GM23248 (cell line): Measurements from ENCODE around the gene PGAP6. TPM values are rescaled to one million over a fixed set of nuclear protein-coding genes. Genes with fewer than 3 reads are reported as not detected.

Source experiments
- DNase-seq: peaks from one replicate; pipeline ENCODE4 v3.0.0-alpha.2; 2015
- H2AFZ ChIP-seq: fragments of 200-600 bp; sonication (generic); 2 replicates; pipeline ENCODE4 v1.6.1; 2016; ENCODE audit warnings: antibody characterized with exemption
- H3F3A ChIP-seq: fragments of 200-600 bp; sonication (generic); 2 replicates; pipeline ENCODE4 v1.6.1; 2016; ENCODE audit warnings: mild to moderate bottlenecking, antibody characterized with exemption, mixed run types; ENCODE audit not compliant: insufficient read depth
- H3K27ac ChIP-seq: fragments of 200-600 bp; sonication (generic); 2 replicates; pipeline ENCODE4 v1.5.1; 2016; ENCODE audit warnings: mild to moderate bottlenecking
- H3K27me3 ChIP-seq: fragments of 200-600 bp; sonication (generic); replicated peaks from 2 replicates; pipeline ENCODE4 v1.6.1; 2016; ENCODE audit warnings: mild to moderate bottlenecking; ENCODE audit not compliant: insufficient read depth
- H3K36me3 ChIP-seq: fragments of 200-600 bp; sonication (generic); 2 replicates; pipeline ENCODE4 v1.6.1; 2016; ENCODE audit warnings: low read depth, mild to moderate bottlenecking
- H3K4me1 ChIP-seq: fragments of 200-600 bp; sonication (generic); 2 replicates; pipeline ENCODE4 v1.6.1; 2016; ENCODE audit warnings: mild to moderate bottlenecking; ENCODE audit not compliant: insufficient read depth
- H3K4me2 ChIP-seq: fragments of 200-600 bp; sonication (generic); one replicate; pipeline ENCODE4 v1.6.1; 2016; ENCODE audit warnings: mild to moderate bottlenecking; ENCODE audit not compliant: unreplicated experiment
- H3K4me3 ChIP-seq: fragments of 200-600 bp; sonication (generic); 2 replicates; pipeline ENCODE4 v1.5.1; 2016; ENCODE audit warnings: mild to moderate bottlenecking
- H3K79me2 ChIP-seq: fragments of 200-600 bp; sonication (generic); 2 replicates; pipeline ENCODE4 v1.6.1; 2016; ENCODE audit warnings: mild to moderate bottlenecking; ENCODE audit not compliant: insufficient read depth
- H3K9ac ChIP-seq: fragments of 200-600 bp; sonication (generic); 2 replicates; pipeline ENCODE4 v1.6.1; 2016; ENCODE audit warnings: mild to moderate bottlenecking
- H3K9me2 ChIP-seq: fragments of 200-600 bp; sonication (generic); 2 replicates; pipeline ENCODE4 v1.6.1; 2016; ENCODE audit warnings: mixed run types, mild to moderate bottlenecking, moderate library complexity; ENCODE audit not compliant: insufficient read depth
- H3K9me3 ChIP-seq: fragments of 200-600 bp; sonication (generic); one replicate; pipeline ENCODE4 v1.6.1; 2017; ENCODE audit warnings: low read depth
- H4K20me1 ChIP-seq: fragments of 200-600 bp; sonication (generic); 2 replicates; pipeline ENCODE4 v1.6.0; 2016; ENCODE audit not compliant: insufficient read depth
- EZH2 ChIP-seq: fragments of 200-600 bp; sonication (generic); IDR thresholded peaks from 2 replicates; pipeline ENCODE4 v1.6.1; 2018; ENCODE audit warnings: antibody characterized with exemption, mild to moderate bottlenecking; ENCODE audit not compliant: insufficient read depth, poor library complexity, severe bottlenecking
- EZH2phosphoT487 ChIP-seq: fragments of 200-600 bp; sonication (generic); IDR thresholded peaks from 2 replicates; pipeline ENCODE4 v1.6.1; 2018; ENCODE audit warnings: antibody characterized with exemption, moderate library complexity, mild to moderate bottlenecking, low read depth; ENCODE audit not compliant: insufficient read depth
- WGBS, 2 experiments: methylation state at CpG; one replicate each; pipeline ENCODE4 v1.1.6; 2015 to 2017; ENCODE audit warnings: low lambda C conversion rate in 2 of 2, low coverage in 1 of 2; ENCODE audit errors: missing lambda C conversion rate in 2 of 2; 5-methylcytosine and 5-hydroxymethylcytosine counted together
- in situ Hi-C: fragments of 300-500 bp; cut with MboI; formaldehyde crosslinking; loops from 2 replicates; pipeline ENCODE4 v1.15.0; 2020
- polyA plus RNA-seq: library from polyadenylated mRNA; unstranded; fragments of >200 nt; fragmentation: Nextera tagmentation; extraction: Ambion mirVana; gene quantifications from 2 replicates; pipeline ENCODE4 v1.2.1, GENCODE V29; 2016
- total RNA-seq: library from RNA; depleted of rRNA; stranded (reverse); fragments of >200 nt; shearing (Covaris generic); gene quantifications from 2 replicates; pipeline ENCODE4 v1.2.3, GENCODE V29; 2014

The PGAP6 gene
- total and polyA plus RNA-seq, 2 experiments from 2014 or later = 16.4 to 78.4 TPM

DNA sequence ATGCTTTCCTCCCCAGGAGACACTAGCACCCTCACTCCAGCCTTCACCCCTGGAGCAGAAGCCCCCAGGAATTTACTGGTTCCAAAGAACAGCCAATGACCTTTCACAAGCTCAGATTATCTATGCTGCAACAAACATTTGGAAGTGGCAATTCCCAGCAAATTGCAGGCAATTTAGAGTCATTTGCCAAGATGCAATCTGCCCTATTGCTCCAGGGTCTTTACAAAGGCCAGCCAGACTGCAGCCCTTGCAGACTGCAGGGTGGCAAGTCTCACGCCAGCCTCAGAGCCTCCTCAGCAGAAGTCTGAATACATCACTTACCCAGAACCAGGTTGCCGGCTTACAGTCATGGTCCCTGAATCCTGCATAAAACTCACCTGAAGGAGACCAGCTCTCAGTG, 51.0 kb downstream of the PGAP6 start:
- H3K4me3 ChIP-seq = no peak overlapping the region
- no peak overlapping the region for H2AFZ ChIP-seq
- H3K27me3 ChIP-seq = no peaks in the 10 kb centered on the region
- in situ Hi-C loops = no loop called here
- H3K79me2 ChIP-seq = peaks cover 98% of the 10 kb centered on the region
- 65 to 73% methylated on average over 2 of the region's 2 CpGs for WGBS, 2 experiments
- no peaks in the 10 kb centered on the region for H3K9me2 ChIP-seq
- H4K20me1 ChIP-seq = peaks cover 7% of the 10 kb centered on the region; the same call in 1 of the 2 replicates
- no peak for TF ChIP-seq EZH2
- TF ChIP-seq EZH2phosphoT487 = no peak
- peaks cover 11% of the 10 kb centered on the region; the same call in 1 of the 2 replicates for H3F3A ChIP-seq
- H3K4me1 ChIP-seq = peaks cover 24% of the 10 kb centered on the region
- H3K4me2 ChIP-seq = no peak overlapping the region
- no peak for DNase-seq
- H3K27ac ChIP-seq = peak overlapping the region; percentile 39
- no peaks in the 10 kb centered on the region for H3K9me3 ChIP-seq
- H3K36me3 ChIP-seq = no peaks in the 10 kb centered on the region
- H3K9ac ChIP-seq = peak overlapping the region; percentile 42

DNA sequence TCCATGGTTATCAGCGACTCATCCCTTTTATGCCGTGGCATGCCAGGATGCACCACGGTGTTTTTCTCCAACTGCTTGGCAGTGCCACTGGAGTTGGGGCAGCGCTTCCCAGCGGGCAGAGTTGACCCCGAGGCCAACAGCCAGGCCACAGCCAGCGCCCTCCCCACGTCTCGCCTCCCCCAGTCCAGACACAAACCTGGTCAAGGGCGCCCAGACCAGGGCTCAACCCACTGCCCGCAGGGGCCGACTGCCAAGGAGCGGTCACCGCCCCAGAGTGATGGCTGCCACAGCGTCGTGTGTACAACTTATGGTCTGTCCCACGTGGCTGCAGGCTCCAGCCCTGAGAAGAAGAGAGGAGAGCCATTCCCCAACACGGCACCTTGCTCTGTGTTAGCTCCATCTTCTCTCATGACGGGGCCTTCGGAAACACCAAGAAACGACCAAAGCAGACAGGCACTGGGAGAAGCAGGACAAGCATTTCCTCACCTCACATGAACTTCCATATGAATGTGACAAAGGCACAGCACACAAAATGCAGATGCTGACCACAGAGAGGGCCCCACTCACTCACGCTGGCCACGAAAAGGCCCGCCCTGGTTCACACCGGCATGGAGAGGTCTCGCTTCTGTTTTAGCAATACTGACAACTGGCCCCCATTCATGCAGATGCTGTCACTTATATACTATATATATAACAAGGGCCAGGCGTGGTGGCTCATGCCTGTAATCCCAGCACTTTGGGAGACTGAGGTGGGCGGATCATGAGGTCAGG, 56.2 kb downstream of the PGAP6 start:
- Histone ChIP-seq H2AFZ (no peak overlapping the region), H3K9ac (no peak overlapping the region), H4K20me1 (peaks cover 8% of the 10 kb centered on the region), H3K27me3 (no peaks in the 10 kb centered on the region), H3K9me2 (no peaks in the 10 kb centered on the region), H3K9me3 (no peaks in the 10 kb centered on the region), H3K79me2 (peaks cover 96% of the 10 kb centered on the region), H3K4me2 (no peak overlapping the region), H3K36me3 (no peaks in the 10 kb centered on the region), H3K4me3 (no peak overlapping the region), H3K4me1 (peaks cover 10% of the 10 kb centered on the region; the same call in 1 of the 2 replicates), H3F3A (peaks cover 8% of the 10 kb centered on the region; the same call in 1 of the 2 replicates), H3K27ac (no peak overlapping the region)
- TF ChIP-seq EZH2 = no peak
- WGBS, 2 experiments = 95 to 96% methylated on average over 28 of the region's 28 CpGs
- in situ Hi-C loops = no loop called here
- DNase-seq = no peak

DNA sequence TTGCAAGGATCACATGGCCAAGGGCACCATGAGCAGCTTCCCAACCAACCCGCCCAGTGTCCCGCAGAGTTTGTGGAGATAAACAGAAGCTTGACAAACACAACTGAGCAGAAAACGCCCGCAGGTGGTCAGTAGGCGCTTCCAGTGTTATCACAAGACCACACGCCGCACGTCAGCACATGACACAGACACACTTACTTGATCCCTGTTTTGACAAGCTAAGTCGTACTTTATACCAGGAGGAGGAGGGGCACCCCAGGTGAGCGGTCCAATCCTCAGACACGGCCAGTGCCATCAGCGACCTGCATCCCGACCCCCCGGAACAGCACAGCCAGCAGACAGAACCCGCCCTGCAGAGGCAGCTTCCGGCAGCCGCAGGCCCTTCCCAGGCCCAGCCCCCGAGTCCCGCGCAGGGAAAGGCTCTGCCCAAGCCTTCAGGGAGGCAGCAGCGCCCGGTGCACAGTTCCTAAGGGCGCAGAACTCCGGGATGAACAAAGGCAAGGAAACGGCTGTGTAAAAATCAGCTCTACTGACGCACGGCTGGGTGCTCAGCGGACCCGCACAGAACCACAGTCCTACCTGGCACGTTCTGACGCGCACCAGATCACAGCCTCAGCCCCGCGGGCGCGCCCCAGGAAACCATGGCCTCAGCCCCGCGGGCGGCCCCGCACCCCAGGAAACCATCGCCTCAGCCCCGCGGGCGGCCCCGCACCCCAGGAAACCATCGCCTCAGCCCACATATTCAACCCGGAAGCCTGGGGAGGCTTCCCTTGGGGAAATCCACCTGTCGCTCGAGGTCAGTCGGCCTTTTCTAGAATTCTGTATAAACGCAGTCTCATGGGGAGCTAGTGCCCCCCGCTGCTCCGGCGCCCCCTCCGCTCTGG, 57.1 kb downstream of the PGAP6 start:
- H3K4me2 ChIP-seq = no peak overlapping the region
- TF ChIP-seq EZH2 = no peak
- no peak for TF ChIP-seq EZH2phosphoT487
- no peaks in the 10 kb centered on the region for H3K36me3 ChIP-seq
- H3K27ac ChIP-seq = no peak overlapping the region
- no peaks in the 10 kb centered on the region for H3K9me3 ChIP-seq
- peaks cover 10% of the 10 kb centered on the region; the same call in 1 of the 2 replicates for H3K4me1 ChIP-seq
- no peak for DNase-seq
- peaks cover 96% of the 10 kb centered on the region for H3K79me2 ChIP-seq
- H3F3A ChIP-seq = peaks cover 7% of the 10 kb centered on the region; the same call in 1 of the 2 replicates
- peaks cover 8% of the 10 kb centered on the region for H4K20me1 ChIP-seq
- no peak overlapping the region for H3K9ac ChIP-seq
- no peaks in the 10 kb centered on the region for H3K9me2 ChIP-seq
- WGBS, 2 experiments = 90 to 92% methylated on average over 40 to 51 of the region's 55 CpGs
- in situ Hi-C loops = no loop called here
- H3K4me3 ChIP-seq = no peak overlapping the region
- no peak overlapping the region for H2AFZ ChIP-seq
- no peaks in the 10 kb centered on the region for H3K27me3 ChIP-seq

DNA sequence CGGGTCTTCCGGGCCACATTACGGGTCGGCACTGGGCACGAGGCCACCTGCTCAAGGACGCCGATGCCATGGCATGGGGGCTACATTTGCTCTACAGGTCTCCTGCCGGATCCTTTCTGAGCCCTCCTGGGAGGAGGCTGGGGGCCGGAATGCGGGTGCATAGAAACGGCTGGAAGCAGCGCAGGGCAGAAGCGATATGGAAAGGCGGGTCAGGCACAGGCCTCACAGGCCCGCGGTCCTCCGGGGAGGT, 57.7 kb downstream of the PGAP6 start:
- no peak overlapping the region for H3K4me3 ChIP-seq
- DNase-seq = no peak
- H3K27me3 ChIP-seq = no peaks in the 10 kb centered on the region
- in situ Hi-C loops = no loop called here
- no peaks in the 10 kb centered on the region for H3K9me2 ChIP-seq
- H3K9me3 ChIP-seq = no peaks in the 10 kb centered on the region
- H3K79me2 ChIP-seq = peaks cover 96% of the 10 kb centered on the region
- H3K9ac ChIP-seq = no peak overlapping the region
- no peak overlapping the region for H2AFZ ChIP-seq
- H4K20me1 ChIP-seq = peaks cover 8% of the 10 kb centered on the region
- 91 to 96% methylated on average over 16 to 17 of the region's 17 CpGs for WGBS, 2 experiments
- no peaks in the 10 kb centered on the region for H3K36me3 ChIP-seq
- TF ChIP-seq EZH2phosphoT487 (no peak), EZH2 (no peak)
- no peak overlapping the region for H3K27ac ChIP-seq
- H3K4me1 ChIP-seq = peaks cover 10% of the 10 kb centered on the region; the same call in 1 of the 2 replicates
- no peak overlapping the region for H3K4me2 ChIP-seq
- peaks cover 7% of the 10 kb centered on the region; the same call in 1 of the 2 replicates for H3F3A ChIP-seq
